NOMO-1 treated with dmso at 0.1 percent for 144 hours (cell line): ENCODE results near the gene IQCE.
"Not testable (repeated sequence)": the region's sequence is repeated elsewhere in the genome, so short reads cannot be mapped to it uniquely, and the experiment has no call there.

ENCODE experiments used
- DNase-seq: peaks from one replicate; lab custom pipeline; 2025; ENCODE audit not compliant: unreplicated experiment; lab: John Stamatoyannopoulos, UW

Gene IQCE

DNA sequence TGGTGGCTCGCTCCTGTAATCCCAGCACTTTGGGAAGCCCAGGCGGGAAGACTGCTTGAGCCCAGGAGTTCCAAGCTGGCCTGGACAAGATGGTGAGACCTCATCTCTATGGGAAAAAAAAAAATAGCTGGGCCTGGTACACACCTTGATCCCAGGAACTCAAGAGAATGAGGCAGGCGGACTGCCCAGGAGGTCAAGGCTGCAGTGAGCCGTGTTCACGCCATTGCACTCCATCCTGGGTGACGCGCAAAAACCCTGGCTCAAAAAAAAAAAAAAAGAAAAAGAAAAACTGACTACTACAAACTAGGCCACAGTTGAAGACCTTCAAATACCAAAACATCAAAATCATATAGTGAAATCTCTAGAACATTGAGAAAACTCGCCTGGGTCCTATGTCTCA is 7.4 kb upstream of the IQCE start:
- no peak for DNase-seq

DNA sequence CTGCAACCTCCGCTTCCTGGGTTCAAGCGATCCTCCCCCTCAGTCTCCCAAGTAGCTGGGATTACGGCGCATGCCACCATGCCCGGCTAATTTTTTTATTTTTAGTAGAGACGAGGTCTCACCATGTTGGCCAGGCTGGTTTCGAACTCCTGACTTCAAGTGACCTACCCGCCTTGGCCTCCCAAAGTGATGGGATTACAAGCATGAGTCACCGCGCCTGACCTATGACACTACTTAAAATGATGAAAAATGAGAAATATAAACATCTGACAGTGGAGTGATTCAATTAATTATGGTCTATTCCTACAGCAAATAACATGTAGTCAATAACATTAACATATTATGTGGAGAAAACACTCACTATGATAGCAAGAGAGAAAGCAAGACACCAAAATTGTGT is 5.7 kb upstream of the IQCE start:
- DNase-seq, result no peak

DNA sequence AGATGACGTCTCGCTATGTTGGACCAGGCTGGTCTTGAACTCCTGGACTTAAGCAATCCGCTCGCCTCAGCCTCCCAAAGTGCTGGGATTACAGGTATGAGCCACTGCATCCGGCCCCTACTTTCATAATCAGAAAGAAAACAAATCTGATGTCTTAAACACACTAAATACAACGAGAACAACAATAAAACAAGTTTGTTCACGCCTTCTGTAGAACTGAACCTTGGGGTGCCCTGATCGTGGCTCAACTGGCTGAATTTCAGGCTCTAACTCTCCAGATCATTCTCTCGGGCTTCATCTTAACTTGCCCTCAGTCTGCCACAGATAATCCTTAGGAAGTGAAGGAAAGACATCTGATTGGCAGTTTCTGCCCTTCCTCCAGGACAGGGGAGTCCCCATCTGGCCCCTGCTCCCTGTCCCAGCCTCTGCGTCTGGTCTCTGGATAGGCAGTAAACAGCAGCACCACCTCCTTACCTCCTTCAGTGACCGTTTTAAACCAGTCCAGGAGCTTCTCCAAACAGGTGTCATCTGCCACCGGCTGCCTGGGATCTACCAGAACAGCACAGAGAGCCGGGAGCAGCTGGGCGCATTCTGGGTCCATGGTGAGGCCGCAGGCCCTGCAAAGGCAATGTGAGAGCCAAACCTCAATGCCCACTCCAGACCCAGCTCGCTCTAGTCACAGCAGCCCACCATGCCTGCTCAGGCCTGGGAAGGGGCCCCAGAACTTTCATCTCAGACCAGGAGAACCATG is 4.8 kb upstream of the IQCE start:
- DNase-seq, result no peak

DNA sequence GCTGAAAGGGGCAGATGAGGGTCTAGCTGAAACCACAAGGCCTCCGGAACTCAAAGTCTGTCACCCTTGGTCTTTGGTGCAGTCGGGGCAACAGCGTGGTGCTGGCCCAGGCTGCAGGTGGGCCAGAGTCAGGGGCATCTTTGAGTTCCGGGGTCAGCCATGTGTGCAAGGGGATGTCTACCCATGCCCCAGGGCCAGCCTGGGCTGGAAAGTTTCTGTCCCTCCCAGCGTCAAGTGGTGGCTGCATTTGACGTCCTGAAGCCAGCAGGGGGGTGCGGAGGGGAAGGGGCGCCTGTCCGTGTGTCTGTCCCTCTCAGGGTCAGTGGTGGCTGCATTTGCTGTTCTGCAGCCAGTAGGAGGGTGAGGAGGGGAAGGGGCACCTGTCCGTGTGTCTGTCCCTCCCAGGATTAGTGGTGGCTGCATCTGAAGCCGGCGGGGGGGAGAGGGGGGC is 4.1 kb upstream of the IQCE start:
- no peak for DNase-seq

DNA sequence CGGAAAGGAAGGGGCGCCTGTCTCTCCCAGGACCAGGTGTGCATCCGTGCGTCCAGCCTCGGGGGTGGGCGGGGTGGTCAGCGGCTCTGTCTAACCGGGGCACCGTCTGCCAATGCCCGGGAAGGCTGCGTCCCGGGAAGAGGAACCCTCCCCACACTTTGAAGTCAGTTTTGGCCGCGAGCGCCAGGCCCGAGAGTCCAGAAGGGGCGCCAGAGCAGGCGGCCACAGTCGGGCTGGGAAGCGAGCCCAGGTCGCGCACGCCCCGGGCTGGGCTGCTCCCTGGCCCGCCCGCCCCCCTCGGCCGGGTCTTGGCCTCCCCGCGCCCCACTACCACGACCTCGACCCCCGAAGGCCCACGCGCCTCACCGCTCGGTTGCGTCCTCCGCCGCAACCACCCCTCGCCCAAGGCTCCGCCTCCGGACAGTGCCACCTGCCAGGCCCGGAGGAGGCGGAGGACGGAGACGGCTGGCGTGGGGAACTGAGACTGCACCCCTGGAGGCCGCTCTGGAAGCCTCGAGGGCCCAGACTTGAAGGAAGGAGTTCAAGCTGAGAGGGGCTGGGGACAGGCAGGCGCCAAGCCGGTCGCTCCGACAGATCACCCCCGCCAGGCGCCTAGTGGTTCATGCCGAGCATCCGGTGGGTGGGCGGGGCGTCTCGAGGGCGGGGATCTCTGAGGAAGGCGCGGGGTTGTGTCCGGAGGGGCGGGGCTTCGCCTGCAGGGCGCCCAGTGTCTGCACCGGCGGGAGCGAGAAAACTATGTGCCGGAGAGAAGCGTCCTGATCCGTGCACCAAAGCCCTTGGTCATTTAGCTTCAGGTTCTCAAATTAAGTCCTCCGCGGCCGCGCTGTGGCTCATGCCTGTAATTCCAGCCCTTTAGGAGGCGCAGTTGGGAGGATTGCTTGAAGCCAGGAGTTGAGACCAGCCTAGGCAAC is 3.4 kb upstream of the IQCE start, which contains the start of gene BRAT1:
TSS of gene BRAT1 (minus strand) at position 404 of the 932 bp plus-strand sequence. CDS start 1,093 bp downstream, outside the sequence.
- DNase-seq, result peak; percentile 79

DNA sequence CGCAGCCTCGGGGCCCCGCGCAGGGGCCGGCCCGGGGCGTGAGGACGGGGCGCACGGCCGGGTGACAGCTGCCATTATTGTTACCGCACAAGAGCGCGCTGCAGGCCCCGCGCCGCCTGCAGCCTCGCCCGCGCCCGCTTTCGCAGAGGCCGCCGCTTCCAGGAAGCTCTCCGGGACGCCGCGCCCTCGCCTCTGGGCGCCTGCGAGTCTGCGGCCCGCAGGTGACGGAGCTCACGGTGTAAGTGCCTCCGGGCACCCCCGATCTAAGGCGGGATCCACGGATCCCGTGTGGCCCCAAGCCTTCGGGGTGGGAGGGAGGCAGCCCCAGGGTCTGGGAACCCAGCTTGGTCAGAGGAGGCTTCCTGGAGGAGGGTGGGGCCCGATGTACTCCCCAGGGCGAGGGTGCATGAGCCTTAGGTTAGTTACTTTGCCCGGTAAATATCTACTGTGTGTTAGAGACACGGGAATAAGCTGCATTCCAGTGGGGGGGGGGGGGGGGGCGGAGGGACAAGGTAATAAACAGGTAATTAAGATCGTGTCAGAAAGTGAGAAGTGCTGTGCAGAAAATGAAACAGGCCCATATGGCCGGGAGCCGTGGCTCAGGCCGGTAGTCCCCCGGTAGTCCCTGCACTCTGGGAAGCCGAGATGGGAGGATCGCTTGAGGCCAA is 638 bp downstream of the IQCE start:
- no peak for DNase-seq

DNA sequence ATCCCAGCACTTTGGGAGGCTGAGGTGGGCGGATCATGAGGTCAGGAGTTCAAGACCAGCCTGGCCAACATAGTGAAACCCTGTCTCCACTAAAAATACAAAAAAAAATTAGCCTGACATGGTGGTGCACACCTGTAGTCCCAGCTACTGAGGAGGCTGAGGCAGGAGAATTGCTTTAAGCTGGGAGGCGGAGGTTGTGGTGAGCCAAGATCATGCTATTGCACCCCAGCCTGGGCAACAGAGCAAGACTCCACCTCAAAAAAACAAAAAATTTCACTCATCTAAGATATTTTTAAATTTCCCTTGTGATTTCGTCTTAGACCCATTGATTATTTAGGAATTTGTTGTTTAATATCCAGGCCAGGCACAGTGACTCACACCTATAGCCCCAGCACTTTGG is 5.2 kb downstream of the IQCE start:
- DNase-seq, result not testable (repeated sequence)

DNA sequence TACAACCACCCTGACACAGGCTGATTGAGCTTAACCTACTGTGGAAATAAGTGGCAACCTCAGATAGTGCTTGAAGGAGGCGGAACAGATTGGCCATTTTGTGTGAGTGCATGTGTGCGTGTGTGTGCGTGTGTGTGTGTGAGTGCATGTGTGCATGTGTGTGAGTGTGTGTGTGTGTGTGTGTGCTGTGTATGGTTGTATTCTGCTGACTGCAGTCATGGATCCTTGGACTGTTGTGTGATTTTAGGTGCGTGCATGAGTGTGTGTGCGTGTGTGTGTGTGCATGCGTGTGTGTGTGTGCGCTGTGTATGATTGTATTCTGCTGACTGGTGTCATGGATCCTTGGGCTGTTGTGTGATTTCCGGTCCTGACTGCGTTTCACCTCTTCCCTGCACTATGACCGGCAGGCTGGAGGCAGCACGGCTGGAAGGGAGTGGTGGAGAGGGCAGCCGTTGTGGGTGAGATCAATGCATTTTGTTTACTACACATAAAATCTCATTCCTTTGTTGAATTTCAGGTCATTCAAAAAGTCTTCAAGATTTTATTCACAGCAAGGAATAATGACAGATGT is 6.3 kb downstream of the IQCE start:
- no peak for DNase-seq

DNA sequence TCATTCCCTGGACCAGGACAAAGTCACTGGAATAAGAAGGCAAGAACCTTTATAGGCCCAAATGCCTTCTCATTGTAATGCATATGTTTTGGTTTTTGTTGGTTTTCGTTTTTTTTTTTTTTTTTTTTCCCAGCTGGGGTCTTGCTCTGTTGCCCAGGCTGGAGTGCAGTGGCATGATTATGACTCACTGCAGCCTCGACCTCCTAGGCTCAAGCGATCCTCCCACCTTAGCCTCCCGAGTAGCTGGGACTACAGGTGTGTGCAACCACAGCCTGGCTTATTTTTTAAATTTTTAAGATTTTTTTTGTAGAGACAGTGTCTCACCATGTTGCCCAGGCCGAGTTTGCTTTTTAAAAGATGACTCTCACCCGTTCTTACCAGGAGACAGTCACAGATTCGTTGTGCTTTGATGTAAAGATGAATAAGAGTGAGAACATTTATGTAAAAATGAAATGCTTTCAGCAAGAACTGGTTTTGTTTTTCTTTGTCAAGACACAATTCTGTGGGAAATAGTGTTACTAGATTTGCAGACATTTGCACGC is 7.6 kb downstream of the IQCE start:
- DNase-seq, result no peak

DNA sequence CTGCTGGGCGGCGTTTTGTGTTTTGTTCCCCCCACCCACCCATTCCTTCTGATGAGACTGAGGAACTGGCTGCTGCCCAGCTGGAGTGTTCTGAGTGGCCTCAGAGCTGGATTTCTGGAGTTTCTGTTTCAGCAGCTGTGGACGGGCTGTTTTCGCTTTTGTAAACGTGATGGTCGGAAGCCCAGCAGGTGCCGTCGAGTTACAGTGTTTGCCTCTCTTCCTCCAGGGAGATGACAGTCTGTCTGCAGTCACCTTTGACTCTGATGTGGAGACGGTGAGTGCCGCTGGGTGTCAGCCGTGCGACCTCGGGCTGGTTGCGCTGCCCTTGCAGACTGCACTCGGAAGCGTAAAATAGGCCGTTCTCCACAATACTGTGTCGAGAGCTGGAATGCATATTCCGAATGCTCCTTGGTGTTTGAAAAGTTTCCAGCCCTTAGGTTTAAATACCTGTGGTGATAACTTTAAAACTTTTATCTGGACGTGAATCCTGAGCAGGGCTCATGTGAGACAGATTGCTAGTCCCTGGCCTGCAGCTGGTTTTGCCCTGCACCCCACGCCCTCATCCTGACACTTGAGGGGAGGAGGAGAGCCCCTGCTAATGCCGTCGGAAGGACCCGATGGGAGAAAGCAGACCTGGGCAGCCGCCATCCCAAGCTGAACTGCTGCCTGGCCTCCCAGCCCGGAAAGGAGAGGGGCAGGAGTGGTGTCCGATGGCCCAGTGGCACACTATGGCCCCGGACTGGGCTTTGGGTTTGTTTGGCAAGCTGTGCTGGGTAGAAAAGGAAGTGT is 8.3 kb downstream of the IQCE start:
- no peak for DNase-seq

DNA sequence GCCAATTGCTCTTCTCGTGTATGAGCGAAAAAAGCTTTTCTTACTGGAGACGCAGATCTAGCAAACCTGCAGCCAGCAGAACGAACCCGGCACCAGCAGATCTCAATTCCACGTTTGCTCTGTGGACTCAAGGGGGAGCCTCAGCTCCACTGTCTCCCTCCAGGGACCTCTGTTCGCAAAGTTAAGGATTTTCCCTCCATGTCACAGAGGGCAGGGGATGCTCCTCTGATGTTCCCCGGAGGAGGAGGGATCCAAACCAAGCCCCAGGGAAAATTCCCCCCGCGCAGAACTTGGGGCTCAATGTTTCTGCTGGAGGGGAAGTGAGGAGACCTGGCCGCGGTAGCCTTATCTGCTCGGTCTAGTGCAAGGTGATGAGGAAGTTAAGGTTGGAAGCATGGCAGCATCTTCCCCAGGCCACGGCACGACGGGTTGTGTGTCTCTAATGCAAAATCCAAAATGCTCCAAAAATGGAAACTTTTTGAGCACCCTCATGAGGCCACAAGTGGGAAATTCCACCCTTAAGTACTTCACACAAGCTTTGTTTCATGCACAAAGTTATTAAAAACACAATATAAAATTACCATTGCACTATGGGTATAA is 9.0 kb downstream of the IQCE start:
- DNase-seq, result no peak

DNA sequence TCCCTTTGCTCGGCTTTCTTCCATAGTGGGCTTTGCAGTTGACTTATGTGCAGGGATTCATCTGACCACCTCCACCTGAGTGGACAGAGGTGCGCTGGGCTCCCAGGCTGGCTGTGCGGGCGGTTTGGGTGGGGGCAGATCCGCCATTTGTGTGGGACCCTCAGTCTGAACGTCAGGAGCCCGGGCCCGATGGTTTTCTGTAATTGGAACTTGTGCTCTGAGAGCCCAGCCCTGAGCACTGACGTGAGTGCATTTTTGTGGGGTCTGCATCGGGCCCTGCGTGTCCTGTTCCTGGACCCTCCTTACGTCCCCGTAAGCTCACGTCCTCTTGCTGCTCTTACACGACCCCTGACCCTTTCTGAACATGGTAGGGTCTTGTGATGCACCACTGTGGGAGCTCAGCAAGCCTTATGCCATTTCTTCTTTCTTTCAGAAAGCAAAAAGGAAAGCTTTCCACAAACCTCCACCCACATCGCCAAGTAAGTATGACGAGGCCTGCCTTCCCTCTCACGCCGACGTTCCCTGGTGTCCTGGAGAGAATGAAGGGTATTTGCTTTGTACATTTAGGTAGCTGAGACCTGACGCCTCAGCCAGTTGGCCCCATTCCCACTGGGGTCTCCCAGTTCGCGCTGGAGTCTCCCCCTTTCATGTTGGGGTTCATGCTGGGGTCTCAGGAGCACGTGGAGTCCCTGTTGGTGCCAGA is 9.9 kb downstream of the IQCE start:
- DNase-seq, result no peak

DNA sequence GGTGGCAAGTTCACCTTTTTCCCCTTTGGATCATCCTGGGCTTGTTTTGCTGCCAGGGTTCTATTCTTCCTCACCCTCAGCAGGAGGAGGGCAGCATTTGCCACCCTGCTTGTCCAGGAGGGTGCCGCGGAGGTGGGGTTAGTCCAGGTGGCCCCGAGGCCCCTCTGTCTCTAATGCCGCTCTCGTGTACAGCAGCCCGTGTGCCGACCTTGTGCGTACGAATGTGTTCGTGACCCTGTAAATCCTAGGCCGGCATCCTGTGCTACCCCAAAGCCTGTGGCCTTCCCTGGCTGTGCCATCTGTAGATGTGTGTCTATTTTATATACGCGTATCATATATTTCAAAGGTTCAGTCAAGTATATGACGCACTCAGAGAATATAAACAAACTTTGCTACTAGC is 10.6 kb downstream of the IQCE start:
- no peak for DNase-seq

DNA sequence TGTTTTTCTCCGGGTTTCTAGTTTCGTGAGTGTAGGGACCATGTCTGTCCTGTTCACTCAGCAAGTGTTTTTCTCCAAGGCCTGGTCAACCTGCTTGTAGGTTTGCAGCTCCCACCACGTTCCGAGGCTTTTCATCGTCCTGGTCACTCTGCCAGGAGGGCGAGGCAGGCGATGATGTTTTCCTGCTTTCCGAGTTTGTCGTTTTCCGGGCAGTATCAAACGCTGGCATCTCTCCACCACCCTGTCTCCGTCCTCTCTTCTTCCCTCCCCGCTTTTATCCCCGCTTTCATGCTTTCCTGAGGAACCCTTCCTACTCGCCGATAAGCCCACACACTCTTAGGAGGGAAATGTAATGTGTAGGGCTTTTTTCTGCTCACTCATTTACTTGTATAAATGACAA is 11.2 kb downstream of the IQCE start:
- no peak for DNase-seq

DNA sequence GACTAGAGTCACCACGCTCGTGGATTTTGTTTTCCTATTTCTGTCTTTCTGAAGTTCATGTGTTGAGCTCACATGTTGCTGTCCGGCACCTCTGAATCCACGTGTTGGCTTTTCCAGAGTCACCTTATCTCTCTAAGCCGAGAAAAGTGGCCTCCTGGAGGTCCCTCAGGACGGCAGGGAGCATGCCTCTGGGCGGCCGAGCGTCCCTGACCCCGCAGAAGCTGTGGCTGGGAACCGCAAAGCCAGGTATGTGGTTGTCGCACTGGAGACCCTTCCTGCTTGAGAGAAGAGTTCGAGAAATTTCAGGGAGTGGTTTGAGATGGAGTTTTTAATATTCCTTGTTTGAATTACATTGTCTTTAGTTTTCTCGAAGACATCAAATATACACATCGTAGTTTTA is 12.6 kb downstream of the IQCE start:
- no peak for DNase-seq

DNA sequence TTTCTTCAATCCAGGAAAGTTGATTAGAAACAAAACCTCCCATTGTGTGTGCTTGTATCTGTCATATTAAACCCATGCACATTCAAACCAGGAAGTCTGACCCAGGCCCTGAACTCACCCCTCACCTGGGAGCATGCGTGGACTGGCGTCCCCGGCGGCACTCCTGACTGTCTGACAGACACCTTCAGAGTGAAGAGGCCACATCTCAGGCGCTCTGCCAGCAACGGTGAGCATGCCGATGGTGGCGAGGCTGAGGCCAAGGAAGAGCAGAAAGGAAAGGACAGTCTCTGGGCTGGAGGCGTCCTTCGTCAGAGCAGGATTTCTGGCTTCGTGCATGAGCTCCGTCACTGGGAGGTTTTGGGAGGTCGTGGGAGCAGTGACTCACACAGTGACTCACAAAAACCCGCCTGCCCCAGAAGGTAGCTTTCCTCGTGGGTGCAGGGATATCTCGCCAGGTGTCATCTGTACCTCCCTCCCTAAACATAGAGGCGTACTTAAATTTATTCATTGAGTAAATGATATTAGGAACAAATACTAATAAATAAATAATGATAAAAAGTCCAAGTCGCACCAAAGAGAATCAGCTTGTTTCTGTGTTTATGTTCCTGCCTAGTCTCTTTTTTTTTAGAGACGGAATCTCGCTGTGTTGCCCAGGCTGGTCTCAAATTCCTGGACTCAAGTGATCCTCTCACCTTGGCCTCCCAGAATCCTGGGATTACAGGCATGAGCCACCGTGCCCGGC is 13.5 kb downstream of the IQCE start:
- DNase-seq, result no peak

DNA sequence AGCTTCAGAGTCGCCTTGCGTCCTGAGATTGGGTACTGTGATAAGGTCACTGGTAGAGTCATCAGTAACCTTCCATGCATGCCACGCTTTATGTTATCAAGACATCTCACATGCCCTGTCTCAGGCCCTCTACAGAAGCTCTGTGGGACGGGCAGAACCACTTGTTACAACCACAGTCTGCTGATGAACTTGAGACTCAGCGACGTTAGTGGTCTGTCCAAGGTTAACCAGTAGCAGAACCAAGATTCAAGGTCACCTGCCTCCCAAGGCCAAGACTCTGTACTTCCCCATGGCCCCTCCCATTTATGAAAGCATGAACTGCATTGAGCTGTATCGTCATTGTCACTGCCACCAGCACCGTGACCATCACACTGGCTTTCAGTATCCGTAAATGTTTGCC is 15.0 kb downstream of the IQCE start:
- DNase-seq, result no peak

DNA sequence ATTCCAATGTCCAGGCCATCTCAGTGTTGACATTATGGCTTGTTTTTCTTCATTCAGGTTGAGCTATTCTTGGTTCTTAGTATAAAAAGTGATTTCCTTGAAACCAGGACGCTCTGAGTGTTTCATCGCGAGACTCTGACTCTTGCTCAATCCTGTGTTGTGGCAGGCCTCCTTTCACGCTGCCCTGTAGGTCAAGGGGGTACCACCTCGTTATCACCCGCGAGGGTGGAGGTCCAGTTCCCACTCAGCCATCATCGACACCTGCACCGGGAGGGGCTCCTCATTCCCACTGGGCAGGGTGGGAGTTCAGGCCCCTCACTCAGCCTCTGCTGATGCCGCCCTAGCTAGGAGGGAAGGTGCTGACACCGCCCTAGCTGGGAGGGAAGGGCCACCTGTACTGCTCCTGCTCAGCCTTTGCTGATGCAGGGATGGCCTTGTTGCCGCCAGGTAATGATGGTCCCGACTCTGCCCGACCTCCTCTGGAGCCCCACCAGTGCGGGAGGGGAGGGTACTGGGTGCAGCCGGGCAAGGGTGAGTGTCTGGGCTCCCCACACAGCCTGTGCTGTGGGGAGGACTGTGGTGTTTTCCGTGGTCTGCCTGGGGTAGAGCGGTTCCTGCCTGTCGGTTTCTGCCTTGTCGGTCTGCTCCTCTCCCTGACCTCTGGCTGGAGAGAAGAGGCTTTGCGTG is 16.4 kb downstream of the IQCE start:
- no peak for DNase-seq
